ENCODE results near the gene SLC30A9.

The SLC30A9 gene

DNA sequence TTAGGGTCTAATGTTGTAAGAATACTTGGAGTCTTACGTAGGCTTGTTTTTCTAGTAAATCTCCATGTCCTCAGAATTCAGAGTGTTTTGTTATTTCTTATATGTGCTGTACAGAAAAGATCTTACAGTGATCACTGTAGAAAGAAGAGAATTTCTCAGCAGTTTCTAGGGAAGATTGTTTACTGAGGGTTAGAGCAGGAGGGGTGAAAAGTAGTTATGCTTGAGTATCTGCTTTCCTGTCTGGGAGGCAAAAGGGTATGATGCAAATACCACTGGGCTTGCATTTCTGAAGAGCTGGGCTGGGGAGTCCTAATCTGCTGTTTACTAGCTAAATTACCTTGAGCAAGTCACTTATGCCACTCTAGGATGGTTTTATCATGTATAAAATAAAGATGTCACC, 84.0 kb downstream of the SLC30A9 start:
- no peak for DNase-seq (ENCODE audit: low read depth, low spot score)
- TF ChIP-seq, protein P1, sequence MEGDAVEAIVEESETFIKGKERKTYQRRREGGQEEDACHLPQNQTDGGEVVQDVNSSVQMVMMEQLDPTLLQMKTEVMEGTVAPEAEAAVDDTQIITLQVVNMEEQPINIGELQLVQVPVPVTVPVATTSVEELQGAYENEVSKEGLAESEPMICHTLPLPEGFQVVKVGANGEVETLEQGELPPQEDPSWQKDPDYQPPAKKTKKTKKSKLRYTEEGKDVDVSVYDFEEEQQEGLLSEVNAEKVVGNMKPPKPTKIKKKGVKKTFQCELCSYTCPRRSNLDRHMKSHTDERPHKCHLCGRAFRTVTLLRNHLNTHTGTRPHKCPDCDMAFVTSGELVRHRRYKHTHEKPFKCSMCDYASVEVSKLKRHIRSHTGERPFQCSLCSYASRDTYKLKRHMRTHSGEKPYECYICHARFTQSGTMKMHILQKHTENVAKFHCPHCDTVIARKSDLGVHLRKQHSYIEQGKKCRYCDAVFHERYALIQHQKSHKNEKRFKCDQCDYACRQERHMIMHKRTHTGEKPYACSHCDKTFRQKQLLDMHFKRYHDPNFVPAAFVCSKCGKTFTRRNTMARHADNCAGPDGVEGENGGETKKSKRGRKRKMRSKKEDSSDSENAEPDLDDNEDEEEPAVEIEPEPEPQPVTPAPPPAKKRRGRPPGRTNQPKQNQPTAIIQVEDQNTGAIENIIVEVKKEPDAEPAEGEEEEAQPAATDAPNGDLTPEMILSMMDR (IDR thresholded peaks at IDR 0.05; ENCODE audit: insufficient read depth, low read length, missing control alignments): no peak
- H3K4me3 ChIP-seq (ENCODE audit: low read depth, low read length): no peak overlapping the region
- CTCF ChIA-PET: interaction anchor here (0.5 to 1.1 kb wide), 2 partner anchors 11 to 184 kb away, joined by 3 read pairs; no protein-coding TSS in a partner anchor
- POLR2A ChIA-PET: no interaction called here

DNA sequence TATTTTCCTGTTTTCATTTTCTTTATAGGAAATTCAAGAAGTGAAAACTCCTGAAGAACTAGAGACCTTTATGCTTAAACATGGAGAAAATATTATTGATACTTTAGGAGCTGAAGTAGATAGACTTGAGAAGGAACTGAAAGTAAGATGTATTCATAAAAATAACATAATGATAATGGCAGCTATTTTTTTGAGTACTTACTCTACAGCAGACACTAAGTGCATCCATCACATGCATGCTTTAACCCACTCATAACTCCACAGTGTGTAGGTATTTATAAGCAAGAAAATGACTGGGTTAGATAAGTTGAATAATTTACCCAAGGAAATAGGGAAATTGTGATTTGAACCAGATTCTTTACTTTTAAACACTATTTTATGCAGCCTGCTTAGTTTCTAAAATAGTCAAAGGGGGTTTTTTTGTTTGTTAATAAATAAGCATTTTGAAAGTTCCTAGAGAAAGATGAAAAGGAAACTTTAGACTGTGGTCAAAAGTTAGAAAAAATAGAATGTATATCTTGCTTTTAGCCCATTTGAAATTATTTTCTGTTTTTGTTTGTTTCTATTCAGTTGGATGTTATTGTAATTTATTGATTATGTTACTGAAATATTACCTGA, 88.0 kb downstream of the SLC30A9 start:
- no peak overlapping the region for H3K4me3 ChIP-seq (ENCODE audit: low read depth, low read length)
- POLR2A ChIA-PET: no interaction called here
- DNase-seq (ENCODE audit: low read depth, low spot score): no peak
- TF ChIP-seq, protein P1 (IDR thresholded peaks at IDR 0.05; ENCODE audit: insufficient read depth, low read length, missing control alignments): no peak
- CTCF ChIA-PET: no interaction called here

DNA sequence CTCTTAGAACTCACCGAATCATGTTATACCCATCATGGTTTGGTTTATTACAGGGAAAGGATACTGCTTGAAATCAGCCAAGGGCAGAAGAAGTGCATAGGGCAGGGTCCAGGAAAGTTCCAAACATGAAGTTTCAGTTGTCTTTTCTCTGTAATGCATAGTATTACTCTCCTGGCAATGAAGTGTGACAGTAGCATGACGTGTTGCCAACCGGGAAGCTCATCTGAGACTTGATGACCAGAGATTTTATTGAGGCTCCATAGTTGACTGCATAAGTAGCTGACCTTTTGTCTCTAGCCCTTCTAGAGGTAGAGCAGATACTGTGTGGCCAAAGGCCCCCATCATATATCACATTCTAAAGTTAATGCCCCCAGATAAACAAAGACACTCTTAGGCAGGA, 90.0 kb downstream of the SLC30A9 start:
- ChIA-PET POLR2A (interaction anchor here (0.7 kb wide), 1 partner anchor 55 kb away, joined by 3 read pairs; no protein-coding TSS in a partner anchor), CTCF (no interaction called here)
- TF ChIP-seq, protein P1 (IDR thresholded peaks at IDR 0.05; ENCODE audit: insufficient read depth, low read length, missing control alignments): no peak
- H3K4me3 ChIP-seq (ENCODE audit: low read depth, low read length): no peak overlapping the region
- no peak for DNase-seq (ENCODE audit: low read depth, low spot score)

DNA sequence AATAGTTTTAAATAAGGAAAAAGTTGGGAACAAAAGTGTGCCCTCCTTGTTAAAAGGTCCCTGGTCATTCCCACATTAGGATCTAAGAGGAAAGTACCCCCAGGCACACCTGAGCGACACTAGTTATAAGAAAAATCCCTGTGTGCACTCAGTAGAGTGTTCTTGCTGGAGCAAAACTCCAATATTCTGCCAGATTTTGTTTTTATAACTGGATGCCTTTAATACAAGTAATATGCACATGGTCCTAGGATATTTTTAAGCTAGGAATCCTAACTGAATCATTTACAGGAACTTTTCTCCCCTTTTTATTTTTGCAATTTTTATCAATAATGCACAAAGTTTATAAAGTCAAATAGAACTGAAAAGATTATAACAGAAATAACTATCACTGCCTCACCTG, 93.5 kb downstream of the SLC30A9 start:
- POLR2A ChIA-PET: no interaction called here
- CTCF ChIA-PET: interaction anchor here (1.1 kb wide), 1 partner anchor 11 kb away, joined by 3 read pairs; no protein-coding TSS in a partner anchor
- DNase-seq (ENCODE audit: low read depth, low spot score): no peak
- TF ChIP-seq, protein P1 (IDR thresholded peaks at IDR 0.05; ENCODE audit: insufficient read depth, low read length, missing control alignments): no peak
- no peak overlapping the region for H3K4me3 ChIP-seq (ENCODE audit: low read depth, low read length)

DNA sequence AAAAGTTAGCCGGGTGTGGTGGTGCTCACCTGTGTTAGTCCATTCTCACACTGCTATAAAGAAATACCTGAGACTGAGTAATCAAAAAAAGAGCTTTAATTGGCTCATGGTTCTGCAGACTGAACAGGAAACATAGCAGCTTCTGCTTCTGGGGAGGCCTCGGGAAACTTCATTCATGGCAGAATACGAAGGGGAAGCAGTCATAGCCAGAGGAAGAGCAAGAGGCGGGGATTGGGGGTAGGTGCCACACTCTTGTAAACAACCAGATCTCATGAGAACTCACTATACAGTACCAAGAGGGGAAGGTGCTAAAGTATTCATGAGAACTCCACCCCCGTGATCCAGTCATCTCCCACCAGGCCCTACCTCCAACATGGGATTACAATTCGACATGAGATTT, 98.1 kb downstream of the SLC30A9 start:
- POLR2A ChIA-PET: no interaction called here
- no peak overlapping the region for H3K4me3 ChIP-seq (ENCODE audit: low read depth, low read length)
- CTCF ChIA-PET: no interaction called here
- DNase-seq (ENCODE audit: low read depth, low spot score): no peak
- TF ChIP-seq, protein P1 (IDR thresholded peaks at IDR 0.05; ENCODE audit: insufficient read depth, low read length, missing control alignments): no peak

DNA sequence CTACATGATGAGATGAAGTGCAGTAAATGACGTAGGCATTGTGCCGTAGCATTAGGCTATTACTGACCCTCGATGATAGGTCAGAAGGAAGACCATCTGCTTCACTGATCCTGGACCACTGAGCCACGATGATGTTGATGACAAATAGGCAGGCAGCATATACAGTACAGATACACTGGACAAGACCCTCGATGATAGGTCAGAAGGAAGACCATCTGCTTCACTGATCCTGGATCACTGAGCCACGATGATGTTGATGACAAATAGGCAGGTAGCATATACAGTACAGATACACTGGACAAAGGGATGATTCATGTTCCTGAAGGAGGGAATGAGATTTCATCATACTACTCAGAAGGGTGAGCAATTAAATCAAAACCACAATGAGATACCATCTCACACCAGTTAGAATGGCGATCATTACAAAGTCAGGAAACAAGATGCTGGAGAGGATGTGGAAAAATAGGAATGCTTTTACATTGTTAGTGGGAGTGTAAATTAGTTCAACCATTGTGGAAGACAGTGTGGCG, 111.2 kb downstream of the SLC30A9 start:
- no peak for DNase-seq (ENCODE audit: low read depth, low spot score)
- ChIA-PET POLR2A (no interaction called here), CTCF (no interaction called here)
- H3K4me3 ChIP-seq (ENCODE audit: low read depth, low read length): no peak overlapping the region
- TF ChIP-seq, protein P1 (IDR thresholded peaks at IDR 0.05; ENCODE audit: insufficient read depth, low read length, missing control alignments): no peak
